Thyroid gland (tissue), 4 donors: ENCODE data around the gene NSG1. TPM values are rescaled to one million over a fixed set of nuclear protein-coding genes. Genes with fewer than 3 reads are reported as not detected.

Experiments
- DNase-seq, 2 donors: peaks; one replicate each; pipeline ENCODE4 v3.0.0-alpha.2; 2019
- H3K27ac ChIP-seq, 3 donors: fragments of 200-600 bp; sonication (generic); 1 replicate in 2 of 3; 2 replicates in 1 of 3; pipeline ENCODE4 v1.5.1; 2016 to 2019; ENCODE audit warnings: mild to moderate bottlenecking in 1 of 3, moderate library complexity in 1 of 3
- H3K27me3 ChIP-seq: fragments of 200-600 bp; sonication (generic); one replicate; pipeline ENCODE4 v1.5.1; 2019
- H3K36me3 ChIP-seq, 2 donors: fragments of 200-600 bp; sonication (generic); one replicate each; pipeline ENCODE4 v1.5.1; 2016 to 2019
- H3K4me1 ChIP-seq, 2 donors: fragments of 200-600 bp; sonication (generic); one replicate each; pipeline ENCODE4 v1.5.1; 2017 to 2019
- H3K4me3 ChIP-seq, 3 donors: fragments of 200-600 bp; sonication (generic); replicated peaks in 1 of 3; 1 replicate in 2 of 3; 2 replicates in 1 of 3; pipeline ENCODE4 v1.5.1; 2016; ENCODE audit warnings: mild to moderate bottlenecking in 1 of 3
- H3K9me3 ChIP-seq: fragments of 200-600 bp; sonication (generic); one replicate; pipeline ENCODE4 v1.5.1; 2017
- POLR2A ChIP-seq, 2 donors: fragments of 450-650 bp; IDR thresholded peaks; one replicate each; pipeline ENCODE4 v1.6.1; 2017; ENCODE audit warnings: antibody characterized with exemption in 2 of 2, mild to moderate bottlenecking in 2 of 2, moderate library complexity in 1 of 2
- WGBS, 2 donors: methylation state at CpG; one replicate each; pipeline ENCODE4 v1.1.5; 2017; 5-methylcytosine and 5-hydroxymethylcytosine counted together
- intact Hi-C: fragments of 100-400 bp; cut with DNase I; formaldehyde crosslinking; loops from one replicate; pipeline ENCODE4 v1.15.1; 2023
- total RNA-seq, 4 donors: library from RNA; depleted of rRNA; stranded (reverse); fragments of >200 nt; gene quantifications; one replicate each; pipeline ENCODE4 v1.2.3, GENCODE V29; 2016
- TF ChIP-seq, protein P1 (sequence below), 6 experiments: fragments of 200-600 bp in 3 of 6; fragments of 450-650 bp in 3 of 6; sonication (generic) in 3 of 6; IDR thresholded peaks; one replicate each; pipeline ENCODE4 v1.5.1; 2016 to 2019; ENCODE audit warnings: antibody characterized with exemption in 6 of 6, mild to moderate bottlenecking in 2 of 6, inconsistent platforms in 1 of 6, moderate library complexity in 1 of 6

Gene NSG1
- total RNA-seq, 4 donors from 2014 or later = 0.40 to 0.44 TPM; not detected in 2

GRCh38 chr4:4437798-4438470 is 51.0 kb downstream of the NSG1 start:
- intact Hi-C loops = no loop called here
- Histone ChIP-seq H3K9me3 (no peaks in the 10 kb centered on the region), H3K4me3 (no peak overlapping the region), H3K36me3 (peaks cover 14 to 22% of the 10 kb centered on the region in 2 donors), H3K27ac (no peak overlapping the region), H3K4me1 (no peaks in the 10 kb centered on the region), H3K27me3 (no peaks in the 10 kb centered on the region)
- DNase-seq = no peak
- 92 to 94% methylated on average over 12 to 13 of the region's 13 CpGs for WGBS, 2 donors
- TF ChIP-seq POLR2A (IDR thresholded peaks at IDR 0.05) = no peak
- TF ChIP-seq, protein P1, sequence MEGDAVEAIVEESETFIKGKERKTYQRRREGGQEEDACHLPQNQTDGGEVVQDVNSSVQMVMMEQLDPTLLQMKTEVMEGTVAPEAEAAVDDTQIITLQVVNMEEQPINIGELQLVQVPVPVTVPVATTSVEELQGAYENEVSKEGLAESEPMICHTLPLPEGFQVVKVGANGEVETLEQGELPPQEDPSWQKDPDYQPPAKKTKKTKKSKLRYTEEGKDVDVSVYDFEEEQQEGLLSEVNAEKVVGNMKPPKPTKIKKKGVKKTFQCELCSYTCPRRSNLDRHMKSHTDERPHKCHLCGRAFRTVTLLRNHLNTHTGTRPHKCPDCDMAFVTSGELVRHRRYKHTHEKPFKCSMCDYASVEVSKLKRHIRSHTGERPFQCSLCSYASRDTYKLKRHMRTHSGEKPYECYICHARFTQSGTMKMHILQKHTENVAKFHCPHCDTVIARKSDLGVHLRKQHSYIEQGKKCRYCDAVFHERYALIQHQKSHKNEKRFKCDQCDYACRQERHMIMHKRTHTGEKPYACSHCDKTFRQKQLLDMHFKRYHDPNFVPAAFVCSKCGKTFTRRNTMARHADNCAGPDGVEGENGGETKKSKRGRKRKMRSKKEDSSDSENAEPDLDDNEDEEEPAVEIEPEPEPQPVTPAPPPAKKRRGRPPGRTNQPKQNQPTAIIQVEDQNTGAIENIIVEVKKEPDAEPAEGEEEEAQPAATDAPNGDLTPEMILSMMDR (IDR thresholded peaks at IDR 0.05) = no peak

DNA sequence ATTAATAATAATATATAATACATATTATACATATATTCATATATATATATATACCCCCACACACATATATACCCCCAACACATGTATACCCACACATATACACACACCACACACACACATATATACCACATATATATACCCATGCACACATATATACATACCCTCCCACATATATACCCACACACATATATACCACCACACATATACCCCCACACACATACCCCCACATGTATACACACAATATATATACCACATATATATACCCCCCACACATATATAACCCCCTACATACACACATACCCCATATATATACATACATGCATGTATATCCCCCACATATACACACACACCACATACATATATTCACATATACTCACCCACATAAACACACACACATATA is 52.0 kb downstream of the NSG1 start:
- no peak overlapping the region for H3K4me3 ChIP-seq
- DNase-seq = no peak
- H3K36me3 ChIP-seq = peaks cover 14 to 17% of the 10 kb centered on the region in 2 donors
- intact Hi-C loops = no loop called here
- no peaks in the 10 kb centered on the region for H3K4me1 ChIP-seq
- no peaks in the 10 kb centered on the region for H3K27me3 ChIP-seq
- TF ChIP-seq, protein P1 (IDR thresholded peaks at IDR 0.05) = no peak
- no peak for TF ChIP-seq POLR2A (IDR thresholded peaks at IDR 0.05)
- H3K9me3 ChIP-seq = no peaks in the 10 kb centered on the region
- no peak overlapping the region for H3K27ac ChIP-seq

- Histone ChIP-seq H3K27ac (no peak overlapping the region), H3K27me3 (no peaks in the 10 kb centered on the region), H3K9me3 (no peaks in the 10 kb centered on the region), H3K4me1 (no peaks in the 10 kb centered on the region), H3K36me3 (peaks cover 14 to 15% of the 10 kb centered on the region in 2 donors), H3K4me3 (no peak overlapping the region)
- WGBS, 2 donors = 89 to 91% methylated on average over 4 of the region's 4 CpGs
- DNase-seq = no peak
- no peak for TF ChIP-seq POLR2A (IDR thresholded peaks at IDR 0.05)
- TF ChIP-seq, protein P1 (IDR thresholded peaks at IDR 0.05) = no peak
- intact Hi-C loops = no loop called here
Observed at GRCh38 chr4:4439782-4440181, 52.9 kb downstream of the NSG1 start.

GRCh38 chr4:4440333-4441061 is 53.6 kb downstream of the NSG1 start:
- H3K4me1 ChIP-seq = no peaks in the 10 kb centered on the region
- H3K4me3 ChIP-seq = no peak overlapping the region
- intact Hi-C loops = no loop called here
- no peak for DNase-seq
- peaks cover 12 to 14% of the 10 kb centered on the region in 2 donors for H3K36me3 ChIP-seq
- H3K27ac ChIP-seq = no peak overlapping the region
- H3K9me3 ChIP-seq = no peaks in the 10 kb centered on the region
- H3K27me3 ChIP-seq = no peaks in the 10 kb centered on the region
- WGBS, 2 donors = 91 to 92% methylated on average over 2 of the region's 2 CpGs
- TF ChIP-seq, protein P1 (IDR thresholded peaks at IDR 0.05) = no peak
- TF ChIP-seq POLR2A (IDR thresholded peaks at IDR 0.05) = no peak

DNA sequence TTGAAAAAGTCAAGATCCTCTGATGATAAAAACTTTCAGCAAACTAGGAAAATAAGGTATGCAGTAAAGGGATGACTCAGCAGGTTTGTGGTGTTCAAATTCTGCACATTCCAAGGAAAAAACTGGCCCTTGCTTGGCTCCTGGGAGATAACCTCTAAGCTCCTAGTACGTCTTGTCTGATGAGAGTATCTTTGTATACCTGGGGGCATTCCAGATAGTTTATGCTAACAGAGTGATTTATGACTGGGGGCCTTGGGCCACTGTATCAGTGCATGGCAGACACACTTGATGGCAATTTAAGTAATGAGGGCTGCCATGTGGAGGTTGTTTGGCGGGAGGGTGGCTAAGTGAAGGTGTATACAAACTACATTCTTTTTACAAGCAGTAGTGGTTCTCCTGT is 56.9 kb downstream of the NSG1 start:
- Histone ChIP-seq H3K9me3 (no peaks in the 10 kb centered on the region), H3K27me3 (no peaks in the 10 kb centered on the region), H3K4me1 (no peaks in the 10 kb centered on the region), H3K4me3 (no peak overlapping the region), H3K36me3 (peaks cover 0 to 2% of the 10 kb centered on the region in 2 donors), H3K27ac (no peak overlapping the region)
- 78 to 83% methylated on average over 2 of the region's 2 CpGs for WGBS, 2 donors
- DNase-seq = no peak
- intact Hi-C loops = no loop called here
- TF ChIP-seq, protein P1 (IDR thresholded peaks at IDR 0.05) = no peak
- no peak for TF ChIP-seq POLR2A (IDR thresholded peaks at IDR 0.05)
